ENCODE measurements around the gene ST7.

ST7 gene

DNA sequence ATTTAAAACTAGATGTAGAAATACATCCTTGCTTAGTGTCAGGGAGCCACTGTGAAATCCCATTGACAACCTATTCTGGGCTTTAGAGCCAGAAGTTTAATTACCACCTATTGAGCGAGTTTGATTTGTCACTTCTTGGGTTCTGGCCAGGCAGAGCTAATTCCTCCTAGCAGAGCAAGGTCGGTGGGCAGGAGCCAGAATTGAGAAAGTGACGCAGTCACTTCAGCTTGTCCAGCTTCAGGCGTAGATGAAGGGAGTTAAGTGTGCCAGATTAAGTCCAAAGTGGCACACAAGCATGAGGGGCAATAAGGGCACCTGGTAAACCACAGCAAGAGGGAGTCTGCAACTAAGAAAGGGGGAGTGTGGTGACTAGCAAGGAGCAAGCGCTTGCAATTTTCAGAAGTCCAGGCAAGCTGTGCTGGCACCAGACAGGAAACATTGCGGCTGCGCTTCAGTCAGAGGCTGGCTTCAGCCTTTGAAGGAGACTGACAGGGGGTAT lies 119.4 kb downstream of the ST7 start:
- DNase-seq, result peak; percentile 51

GRCh38 chr7:117074378-117074777 lies 121.1 kb downstream of the ST7 start:
- DNase-seq, result no peak

GRCh38 chr7:117075934-117076333 lies 122.6 kb downstream of the ST7 start:
- DNase-seq, result no peak

DNA sequence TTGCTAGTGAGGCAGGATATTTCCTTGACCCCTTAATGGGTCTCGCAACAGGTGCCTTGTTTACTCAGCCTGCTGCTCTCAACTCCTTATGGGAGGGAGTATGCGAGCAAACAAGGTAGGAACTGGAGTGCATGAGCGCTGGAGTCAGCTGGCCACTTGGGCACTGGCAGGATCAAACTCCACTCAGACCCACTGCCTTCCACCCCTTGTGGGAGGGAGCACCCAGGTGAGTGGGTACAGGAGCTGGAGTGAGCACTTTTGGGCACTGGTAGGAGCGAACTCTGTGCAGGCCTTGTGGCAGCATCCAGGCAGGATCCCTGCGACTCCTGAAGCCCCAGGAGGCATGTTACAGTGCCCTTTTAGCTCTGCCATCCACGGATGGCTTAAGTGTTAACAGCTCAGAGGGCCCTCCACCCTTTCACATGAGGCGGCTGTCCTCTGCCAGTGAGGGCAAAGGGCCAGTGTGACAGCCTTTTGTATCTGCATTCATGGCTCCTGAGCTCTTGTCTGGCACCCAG lies 123.2 kb downstream of the ST7 start:
- no peak for DNase-seq

GRCh38 chr7:117077658-117078057 lies 124.4 kb downstream of the ST7 start:
- DNase-seq, result no peak

DNA sequence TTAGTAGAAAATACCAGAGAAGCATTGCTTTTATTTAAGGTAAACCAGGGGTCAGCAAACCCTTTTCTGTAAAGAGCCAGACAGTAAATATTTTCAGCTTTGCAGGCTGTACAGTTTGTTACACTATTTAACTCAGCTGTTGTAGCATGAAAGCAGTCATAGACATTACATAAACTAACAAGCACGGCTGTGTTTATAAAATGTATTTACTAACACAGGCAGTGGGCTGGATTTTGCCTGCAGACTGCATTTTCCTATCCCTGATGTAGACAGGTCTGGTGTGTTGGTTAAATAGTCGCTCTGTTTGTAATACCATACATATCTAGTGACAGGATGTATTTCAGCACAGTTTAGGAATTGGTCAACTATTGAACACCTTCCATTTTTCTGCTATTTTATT lies 129.3 kb downstream of the ST7 start:
- DNase-seq, result no peak

- DNase-seq, result no peak
These were observed 130.3 kb downstream of the ST7 start for GRCh38 chr7:117083648-117084047.

DNA sequence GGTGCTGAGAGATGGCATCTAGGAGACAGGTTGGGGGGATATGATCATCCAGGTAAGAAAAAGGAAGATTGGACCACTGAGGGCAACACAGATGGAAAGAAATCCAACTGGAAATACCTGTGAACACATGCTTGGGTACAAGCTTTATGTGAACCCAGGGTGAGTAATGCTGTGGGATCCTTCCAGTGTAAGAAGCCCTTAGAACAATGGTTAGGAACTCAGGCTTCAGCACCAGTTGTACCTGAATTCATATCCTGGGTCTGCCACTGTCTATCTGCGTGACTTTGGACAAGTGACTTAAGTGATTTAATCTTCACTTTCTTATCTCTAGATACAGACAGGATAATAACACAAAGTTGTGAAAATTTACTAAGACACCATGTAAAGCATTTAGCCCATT lies 131.0 kb downstream of the ST7 start:
- DNase-seq, result no peak

DNA sequence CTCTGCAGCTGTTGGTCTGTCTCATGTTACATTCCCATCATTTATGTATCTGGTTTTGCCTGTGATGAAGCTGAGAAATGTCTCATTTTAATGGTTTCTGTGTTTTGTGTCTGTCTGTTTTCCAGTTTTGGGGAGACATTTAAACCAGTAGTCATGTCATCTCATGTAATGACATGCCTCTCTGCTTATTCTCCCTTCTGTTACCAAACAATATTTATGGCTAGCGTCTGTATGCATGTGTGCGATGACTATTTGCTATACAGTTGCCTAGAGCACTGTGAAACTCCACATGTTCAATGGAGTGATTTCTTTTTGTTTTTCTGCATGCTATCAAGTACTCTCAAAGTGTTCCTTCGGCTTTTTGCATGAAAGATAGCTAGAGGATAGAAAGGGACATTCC lies 132.0 kb downstream of the ST7 start:
- no peak for DNase-seq

DNA sequence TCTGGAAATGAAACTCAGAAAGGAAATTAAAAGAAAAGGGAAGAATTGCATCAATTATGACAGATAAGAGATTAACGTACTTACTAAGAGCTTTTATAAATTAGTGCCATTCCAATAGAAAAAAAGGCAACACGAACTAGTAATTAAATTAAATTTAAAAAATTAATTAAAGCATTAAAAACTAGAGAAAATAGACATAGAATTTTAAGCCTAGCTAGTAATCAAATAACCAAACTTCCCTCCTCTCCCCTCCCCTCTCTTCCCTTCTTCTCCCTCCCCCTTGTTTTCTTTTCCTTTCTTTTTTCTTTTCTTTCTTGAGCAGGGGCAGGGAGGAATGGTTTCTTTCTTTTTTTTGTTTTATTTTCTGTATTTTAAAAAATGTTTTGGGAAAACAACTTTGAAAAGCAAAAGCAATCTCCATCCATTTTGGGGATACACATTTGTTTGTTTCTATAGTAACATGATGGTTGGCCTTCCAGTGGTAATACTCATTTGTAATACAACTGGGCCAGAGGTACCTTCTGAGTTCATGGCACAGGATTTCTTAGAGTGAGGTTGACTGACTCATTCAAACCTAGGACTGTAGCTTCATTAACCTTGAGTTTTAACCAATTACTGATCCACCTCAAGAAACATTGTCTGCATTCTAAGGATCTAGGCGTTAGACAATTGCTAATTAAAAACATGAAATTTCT lies 132.6 kb downstream of the ST7 start:
- no peak for DNase-seq

DNA sequence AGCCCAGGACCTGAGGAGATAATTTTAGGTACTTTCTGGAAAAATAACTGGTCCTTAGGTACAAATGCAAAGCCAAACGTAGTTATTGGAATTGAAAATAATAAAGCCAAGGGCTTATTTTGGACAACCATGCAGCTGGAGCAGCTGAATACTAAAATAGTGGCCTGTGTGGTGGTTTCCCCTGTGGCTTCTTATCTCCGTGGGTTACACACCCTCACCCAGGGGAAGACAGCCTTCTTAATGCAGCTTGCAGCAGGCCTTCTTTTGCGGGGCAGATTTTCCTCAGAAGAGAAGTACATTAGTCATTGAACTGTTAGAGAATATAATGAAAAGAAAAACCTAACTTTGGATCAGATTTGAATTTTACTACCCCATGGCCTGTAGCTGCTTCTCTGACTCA lies 133.5 kb downstream of the ST7 start:
- DNase-seq, result no peak

DNA sequence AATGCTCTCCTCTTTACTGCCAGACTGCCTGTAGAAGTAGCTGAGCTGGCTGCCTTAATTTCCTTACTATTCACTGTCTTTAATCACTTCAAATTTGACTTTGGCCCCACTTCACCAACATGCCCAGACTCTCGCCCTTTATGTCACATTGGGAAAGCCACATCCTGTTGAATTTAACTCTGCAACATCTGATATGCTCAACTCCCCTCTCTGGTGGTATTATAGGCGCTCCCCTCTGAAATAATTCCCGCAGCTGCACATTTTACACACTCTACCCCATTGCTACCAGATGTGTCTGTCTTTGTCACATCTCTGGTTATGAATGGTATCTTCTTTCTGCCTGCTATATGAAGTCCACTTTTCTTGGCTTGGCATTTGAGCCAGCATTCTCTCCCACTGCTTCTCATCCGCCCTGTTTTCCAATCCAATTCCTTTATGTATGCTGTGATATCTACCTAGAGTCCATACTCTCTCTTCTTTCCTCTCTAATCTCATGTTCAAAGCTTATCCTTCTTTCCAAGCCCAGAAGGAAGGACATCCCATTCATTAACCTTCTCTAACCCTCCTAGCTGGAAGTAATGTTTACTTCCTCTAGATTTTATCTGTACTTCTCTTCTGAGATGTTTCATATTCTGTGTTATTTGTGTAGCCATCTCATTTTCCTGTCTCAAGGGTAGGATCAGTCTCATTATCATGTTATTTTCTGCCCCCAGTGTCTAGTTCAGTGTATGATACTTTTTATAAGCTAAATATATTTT lies 134.5 kb downstream of the ST7 start:
- no peak for DNase-seq

GRCh38 chr7:117088623-117089194 lies 135.4 kb downstream of the ST7 start:
- DNase-seq, result no peak

DNA sequence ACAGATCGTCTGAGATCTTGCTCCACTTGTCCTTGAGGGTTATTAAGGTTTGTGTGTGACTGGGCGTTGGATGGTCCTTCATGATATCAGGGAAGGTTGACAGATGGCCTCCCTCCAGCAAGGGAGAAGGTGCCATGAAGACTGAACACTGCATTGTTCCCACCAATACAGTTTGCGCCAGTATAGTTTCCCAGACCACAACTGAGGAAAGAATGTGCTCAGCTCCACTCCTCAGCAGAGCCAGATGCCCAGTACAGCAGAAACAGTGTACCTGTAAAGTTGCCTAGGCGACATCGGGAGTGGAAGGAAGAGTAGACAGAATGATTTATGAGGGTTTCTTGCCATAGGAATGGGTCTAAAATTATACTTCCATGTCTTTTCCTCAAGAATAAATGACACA lies 137.5 kb downstream of the ST7 start:
- DNase-seq, result no peak

GRCh38 chr7:117091721-117092120 lies 138.4 kb downstream of the ST7 start:
- no peak for DNase-seq

DNA sequence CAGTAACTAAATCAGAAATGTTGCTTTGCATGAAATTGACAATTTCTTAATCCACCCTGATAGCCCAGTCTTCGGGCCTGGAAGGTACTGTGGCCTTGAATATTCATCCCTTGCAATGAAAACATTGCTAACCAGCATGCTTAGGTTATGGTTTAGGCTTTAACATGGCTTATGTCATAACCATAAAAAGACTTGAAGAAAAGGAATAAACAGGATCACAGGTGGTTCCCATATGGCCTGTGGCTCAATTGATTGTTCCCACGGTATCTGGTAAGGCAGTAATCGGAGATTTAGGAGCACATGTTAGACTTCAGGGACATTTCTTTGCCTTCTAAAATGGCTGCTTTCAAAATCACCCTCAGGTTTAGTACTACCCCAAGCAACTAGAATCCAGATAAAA lies 139.5 kb downstream of the ST7 start:
- DNase-seq, result no peak

DNA sequence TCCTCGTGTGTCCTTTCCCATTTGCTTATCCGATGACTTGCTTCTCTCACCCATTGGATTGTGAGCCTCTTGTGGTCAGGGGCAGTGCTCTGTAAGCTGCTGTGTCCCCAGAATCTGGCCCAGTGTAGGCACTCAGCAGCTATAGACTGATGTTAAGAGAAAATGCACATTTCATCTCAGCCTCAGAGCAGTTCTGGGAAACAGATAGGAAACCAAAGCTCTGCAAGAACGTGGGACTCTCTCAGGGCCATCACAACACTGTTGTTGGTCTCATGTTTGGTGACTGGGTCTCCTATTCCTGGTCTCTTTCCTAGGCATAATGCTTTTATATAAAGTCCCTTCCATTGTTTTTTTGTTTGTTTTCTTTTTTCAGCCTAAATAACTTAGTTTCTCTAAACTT lies 141.2 kb downstream of the ST7 start:
- no peak for DNase-seq

DNA sequence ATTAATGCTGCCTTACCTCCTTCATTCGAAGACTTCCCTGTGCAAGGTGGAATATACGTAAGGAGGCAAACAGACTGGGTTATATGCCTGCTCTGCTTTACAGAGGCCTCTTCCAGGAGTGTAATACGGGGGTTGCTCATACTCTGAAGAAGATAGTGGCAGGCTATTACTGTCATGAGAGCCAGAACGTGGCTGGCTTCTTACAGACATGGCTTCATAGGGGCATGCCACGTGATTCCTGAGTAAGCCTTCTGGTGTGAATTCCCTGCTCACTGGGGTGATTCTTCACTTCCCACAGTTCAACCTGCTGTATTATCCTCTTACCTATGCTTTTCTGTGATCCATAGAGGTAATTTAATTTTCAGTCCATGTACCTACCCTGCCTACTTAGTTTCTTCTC lies 141.8 kb downstream of the ST7 start:
- no peak for DNase-seq

DNA sequence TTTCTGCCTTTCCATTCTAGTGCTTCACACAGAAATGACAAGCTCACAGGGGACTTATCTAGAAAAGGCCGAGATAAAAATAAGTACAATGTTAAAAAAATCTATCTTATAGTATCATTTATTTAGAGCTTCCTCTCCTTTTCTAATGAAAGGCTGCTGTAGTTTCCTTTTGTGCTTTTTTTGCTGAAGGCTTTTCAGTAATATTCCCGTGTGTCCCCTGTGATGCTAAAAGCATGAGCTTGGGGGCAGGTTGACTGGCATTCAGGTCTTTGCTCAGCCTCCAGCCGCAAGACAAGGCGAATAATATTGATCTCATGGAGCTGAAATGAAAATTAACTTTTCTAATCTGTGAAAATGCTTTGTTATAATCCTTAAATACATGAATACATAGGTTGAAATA lies 143.0 kb downstream of the ST7 start:
- DNase-seq, result no peak

DNA sequence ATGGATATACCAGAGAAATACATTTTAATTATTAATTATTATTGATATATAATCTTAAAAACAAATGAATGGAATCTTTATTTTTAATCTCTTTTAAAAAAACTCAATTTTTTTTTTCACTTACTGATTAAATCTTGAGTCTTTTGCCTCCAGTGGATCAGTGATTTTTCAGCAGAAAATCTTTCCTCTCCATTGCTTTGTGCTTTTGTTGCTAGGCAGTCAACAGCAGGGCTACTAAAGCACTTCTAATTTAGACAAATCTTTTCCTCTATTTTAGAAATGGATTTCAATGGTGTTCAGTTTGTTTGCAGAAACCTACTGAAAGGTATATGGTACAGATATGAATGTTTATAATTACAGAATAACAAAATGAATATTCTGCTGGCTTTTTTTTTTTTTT lies 143.6 kb downstream of the ST7 start:
- no peak for DNase-seq

DNA sequence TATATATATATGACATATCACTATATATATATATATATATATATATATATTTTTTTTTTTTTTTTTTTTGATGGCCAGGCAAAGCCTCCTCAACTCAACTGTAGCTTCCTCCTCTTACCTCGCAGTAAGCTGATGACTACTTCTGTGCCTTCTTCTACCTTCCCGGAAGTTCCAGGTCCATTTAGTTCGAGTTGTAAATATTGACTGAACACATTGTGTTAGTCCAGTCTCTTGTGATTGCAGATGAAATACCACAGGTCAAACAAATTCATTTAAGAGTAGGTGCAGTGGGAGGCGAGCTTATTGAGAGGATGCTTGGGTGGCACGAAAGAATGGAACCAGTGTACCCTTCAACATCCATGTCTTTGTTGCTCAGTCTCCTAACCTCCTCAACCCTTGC lies 144.6 kb downstream of the ST7 start:
- DNase-seq, result no peak

DNA sequence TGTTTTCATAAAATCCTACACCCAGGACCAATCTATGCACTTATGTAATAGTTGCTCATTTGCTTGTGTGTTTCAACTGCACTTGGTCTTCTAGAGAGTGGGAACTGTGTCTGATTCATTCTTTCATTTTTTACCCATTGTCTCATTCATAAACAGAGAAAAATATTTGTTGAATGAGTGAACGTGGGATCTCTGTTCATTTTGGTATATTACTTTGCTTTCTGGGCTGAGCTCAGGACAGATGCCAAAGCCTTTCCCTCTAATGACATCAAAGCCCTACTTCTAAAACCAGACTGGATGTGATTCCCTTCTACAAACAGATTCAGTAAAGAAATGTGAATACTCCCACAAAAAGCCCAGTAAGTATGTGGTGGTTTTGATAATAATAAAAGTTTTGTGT lies 145.2 kb downstream of the ST7 start:
- no peak for DNase-seq

DNA sequence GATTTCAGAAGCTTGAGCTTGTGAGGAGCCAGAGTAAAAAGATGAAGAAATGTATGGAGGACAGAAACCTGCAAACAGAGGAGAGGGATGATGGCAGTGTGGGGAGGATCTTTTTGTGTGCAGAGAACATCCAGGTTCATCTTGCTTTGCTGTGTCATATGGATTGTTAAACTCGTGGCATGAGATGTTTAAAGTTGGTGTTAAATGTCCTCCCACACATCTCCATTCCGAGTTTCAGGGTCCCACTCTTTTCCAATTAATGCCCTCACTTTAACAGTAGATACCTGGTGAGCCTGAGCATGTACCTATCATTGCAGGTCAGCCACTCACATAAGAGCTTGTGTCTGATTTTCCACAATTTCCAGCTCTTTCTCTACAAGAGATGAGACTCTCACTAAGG lies 147.7 kb downstream of the ST7 start:
- DNase-seq, result no peak
